Retinal pigment epithelial cell (primary cell): ENCODE data around the gene SRMS.

Experiments used
- DNase-seq: peaks from one replicate; pipeline ENCODE4 v3.0.0-alpha.2; 2010; ENCODE audit warnings: low read depth
- H3K4me3 ChIP-seq: 2 replicates; pipeline ENCODE4 v1.5.1; 2011; ENCODE audit warnings: mild to moderate bottlenecking, low read length, control low read depth, moderate library complexity
- CTCF ChIP-seq: conservative IDR thresholded peaks from 2 replicates; pipeline ENCODE4 v1.5.1; 2011; ENCODE audit warnings: low read depth, low read length, control low read depth, inconsistent platforms

The SRMS gene

GRCh38 chr20:63586797-63587196 lies 39.2 kb upstream of the SRMS start:
- TF ChIP-seq CTCF, result no peak
- no peak overlapping the region for H3K4me3 ChIP-seq
- DNase-seq, result no peak

- TF ChIP-seq CTCF, result no peak
These were observed 38.3 kb upstream of the SRMS start for GRCh38 chr20:63585616-63586565.

GRCh38 chr20:63582382-63583063 lies 35.0 kb upstream of the SRMS start:
- H3K4me3 ChIP-seq, result no peak overlapping the region
- TF ChIP-seq CTCF, result no peak
- no peak for DNase-seq

More at GRCh38 chr20:63585616-63586565, 38.3 kb upstream of the SRMS start:
- no peak overlapping the region for H3K4me3 ChIP-seq
- no peak for DNase-seq

GRCh38 chr20:63580796-63581461 lies 33.4 kb upstream of the SRMS start:
- peak; percentile 58 for TF ChIP-seq CTCF
- DNase-seq, result no peak
- H3K4me3 ChIP-seq, result no peak overlapping the region

- TF ChIP-seq CTCF, result no peak
- no peak overlapping the region for H3K4me3 ChIP-seq
- DNase-seq, result no peak
These were observed 31.6 kb upstream of the SRMS start for GRCh38 chr20:63579017-63579694.

- no peak overlapping the region for H3K4me3 ChIP-seq
- TF ChIP-seq CTCF, result no peak
- no peak for DNase-seq
These were observed 30.9 kb upstream of the SRMS start for GRCh38 chr20:63578224-63579016.
